DND-41 (cell line): ENCODE results near the gene ZNF260.

Experiments used
- EZH2 ChIP-seq: IDR thresholded peaks from 3 replicates; pipeline ENCODE4 v1.6.1; 2012; ENCODE audit warnings: borderline replicate concordance, low read depth, mild to moderate bottlenecking, moderate library complexity, low read length, inconsistent platforms; ENCODE audit not compliant: severe bottlenecking
- TF ChIP-seq, protein P1 (sequence below): IDR thresholded peaks from 2 replicates; pipeline ENCODE4 v1.5.1; 2012; ENCODE audit warnings: borderline replicate concordance, low read length, moderate library complexity, mild to moderate bottlenecking; ENCODE audit not compliant: poor library complexity, severe bottlenecking; ENCODE audit errors: extremely low read depth

- TF ChIP-seq, protein P1, sequence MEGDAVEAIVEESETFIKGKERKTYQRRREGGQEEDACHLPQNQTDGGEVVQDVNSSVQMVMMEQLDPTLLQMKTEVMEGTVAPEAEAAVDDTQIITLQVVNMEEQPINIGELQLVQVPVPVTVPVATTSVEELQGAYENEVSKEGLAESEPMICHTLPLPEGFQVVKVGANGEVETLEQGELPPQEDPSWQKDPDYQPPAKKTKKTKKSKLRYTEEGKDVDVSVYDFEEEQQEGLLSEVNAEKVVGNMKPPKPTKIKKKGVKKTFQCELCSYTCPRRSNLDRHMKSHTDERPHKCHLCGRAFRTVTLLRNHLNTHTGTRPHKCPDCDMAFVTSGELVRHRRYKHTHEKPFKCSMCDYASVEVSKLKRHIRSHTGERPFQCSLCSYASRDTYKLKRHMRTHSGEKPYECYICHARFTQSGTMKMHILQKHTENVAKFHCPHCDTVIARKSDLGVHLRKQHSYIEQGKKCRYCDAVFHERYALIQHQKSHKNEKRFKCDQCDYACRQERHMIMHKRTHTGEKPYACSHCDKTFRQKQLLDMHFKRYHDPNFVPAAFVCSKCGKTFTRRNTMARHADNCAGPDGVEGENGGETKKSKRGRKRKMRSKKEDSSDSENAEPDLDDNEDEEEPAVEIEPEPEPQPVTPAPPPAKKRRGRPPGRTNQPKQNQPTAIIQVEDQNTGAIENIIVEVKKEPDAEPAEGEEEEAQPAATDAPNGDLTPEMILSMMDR: no peak
- no peak for TF ChIP-seq EZH2
These were observed 26.1 kb downstream of the ZNF260 start for GRCh38 chr19:36501973-36502372.
